GM12878 (cell line): Measurements from ENCODE around the gene RER1. TPM values are rescaled to one million over a fixed set of nuclear protein-coding genes. Genes with fewer than 3 reads are reported as not detected.

ENCODE experiments used
- ATAC-seq: fragments of 200-7000 bp; cut with Tn5 transposase; 3 replicates; pipeline ENCODE4 v1.9.1; 2020; ENCODE audit warnings: mild to moderate bottlenecking, moderate library complexity
- BruUV-seq: library from RNA; stranded (reverse); fragments of 400-500 nt; replicated peaks from 2 replicates; lab custom pipeline; 2021; lab: Mats Ljungman, UMichigan
- CTCF ChIA-PET: fragments of 300-600 bp; sonication (Branson Sonifier 250); formaldehyde crosslinking; extraction: SDS; loops from one replicate; lab custom pipeline; 2021; ENCODE audit warnings: inconsistent platforms; lab: Yijun Ruan, JAX
- POLR2A ChIA-PET: fragments of 350-600 bp; formaldehyde crosslinking; extraction: SDS; loops from one replicate; lab custom pipeline; 2021; ENCODE audit warnings: inconsistent platforms; lab: Charles Lee
- RAD21 ChIA-PET: fragments of 300-600 bp; sonication (Branson Sonifier 250); formaldehyde crosslinking; loops from one replicate; lab custom pipeline; 2023; ENCODE audit warnings: antibody characterized with exemption; ENCODE audit not compliant: unreplicated experiment; lab: Charles Lee
- SMC1A ChIA-PET: fragments of 300-600 bp; sonication (Branson Sonifier 250); formaldehyde crosslinking; loops from one replicate; lab custom pipeline; 2023; ENCODE audit not compliant: unreplicated experiment, uncharacterized antibody; lab: Charles Lee
- DNase-seq: peaks from one replicate; pipeline ENCODE4 v3.0.0-alpha.2; 2011; ENCODE audit warnings: low read depth, low spot score
- FAIRE-seq: peaks from 3 replicates; lab custom pipeline; 2011; peaks lifted over from hg19 to GRCh38; lab: Jason Lieb, UNC
- H2AFZ ChIP-seq: 2 replicates; pipeline ENCODE4 v1.6.0; 2011; ENCODE audit warnings: low read depth, low read length, control low read depth; ENCODE audit not compliant: control insufficient read depth
- H3K27ac ChIP-seq: 2 replicates; pipeline ENCODE4 v1.5.1; 2011; ENCODE audit warnings: control low read depth; ENCODE audit not compliant: control insufficient read depth, insufficient read depth
- H3K27me3 ChIP-seq, 2 experiments: replicated peaks in 1 of 2; 2 replicates each; pipeline versions ENCODE4 v1.6.0 to v1.6.1; 2011; ENCODE audit warnings: low read length in 1 of 2; ENCODE audit not compliant: control insufficient read depth in 2 of 2, insufficient read depth in 2 of 2
- H3K36me3 ChIP-seq, 2 experiments: 2 replicates each; pipeline ENCODE4 v1.5.1; 2011; ENCODE audit warnings: low read length in 1 of 2; ENCODE audit not compliant: control insufficient read depth in 2 of 2, insufficient read depth in 2 of 2
- H3K4me1 ChIP-seq: 2 replicates; pipeline ENCODE4 v1.6.1; 2011; ENCODE audit warnings: mild to moderate bottlenecking, low read length, moderate library complexity, mixed read lengths; ENCODE audit not compliant: control insufficient read depth, insufficient read depth
- H3K4me2 ChIP-seq: 2 replicates; pipeline ENCODE4 v1.6.0; 2011; ENCODE audit warnings: control low read depth; ENCODE audit not compliant: control insufficient read depth, insufficient read depth
- H3K4me3 ChIP-seq: fragments of 200-600 bp; sonication (generic); 2 replicates; pipeline ENCODE4 v1.5.1; 2016
- H3K79me2 ChIP-seq: 2 replicates; pipeline ENCODE4 v1.6.0; 2011; ENCODE audit warnings: low read length; ENCODE audit not compliant: control insufficient read depth, insufficient read depth
- H3K9ac ChIP-seq: 2 replicates; pipeline ENCODE4 v1.8.0; 2011; ENCODE audit warnings: low read length, control low read depth, mixed read lengths; ENCODE audit not compliant: control insufficient read depth, insufficient read depth
- H3K9me3 ChIP-seq: replicated peaks from 3 replicates; pipeline ENCODE4 v1.5.1; 2011; ENCODE audit warnings: mild to moderate bottlenecking, low read length; ENCODE audit not compliant: control insufficient read depth, insufficient read depth
- H4K20me1 ChIP-seq: 2 replicates; pipeline ENCODE4 v1.6.0; 2011; ENCODE audit not compliant: control insufficient read depth, insufficient read depth
- BHLHE40 ChIP-seq, 2 experiments: fragments of 450-650 bp in 1 of 2; IDR thresholded peaks; 2 replicates each; pipeline ENCODE4 v1.6.1; 2011 to 2017; ENCODE audit warnings: low read depth in 2 of 2, borderline replicate concordance in 1 of 2, improper control_type of control experiment in 1 of 2, low read length in 1 of 2, mild to moderate bottlenecking in 1 of 2
- RAD21 ChIP-seq: IDR thresholded peaks from 2 replicates; pipeline ENCODE4 v1.6.1; 2011; ENCODE audit warnings: mild to moderate bottlenecking, low read depth, low read length, moderate library complexity; ENCODE audit not compliant: insufficient read depth
- SMARCA5 ChIP-seq: fragments of 450-650 bp; IDR thresholded peaks from 2 replicates; pipeline ENCODE4 v1.6.1; 2017; ENCODE audit warnings: mild to moderate bottlenecking
- SMC3 ChIP-seq: IDR thresholded peaks from 2 replicates; pipeline ENCODE4 v1.6.1; 2011; ENCODE audit warnings: low read length, improper control_type of control experiment, borderline replicate concordance
- SUZ12 ChIP-seq: fragments of 200-600 bp; sonication (generic); IDR thresholded peaks from one replicate; pipeline ENCODE4 v1.6.1; 2018; ENCODE audit warnings: antibody characterized with exemption, mild to moderate bottlenecking; ENCODE audit not compliant: unreplicated experiment
- TCF12 ChIP-seq: IDR thresholded peaks from 2 replicates; pipeline ENCODE4 v1.6.1; 2011; ENCODE audit warnings: low read depth, mild to moderate bottlenecking, low read length
- TCF3 ChIP-seq: IDR thresholded peaks from 2 replicates; pipeline ENCODE4 v1.6.1; 2012; ENCODE audit warnings: low read depth, mild to moderate bottlenecking, low read length, borderline replicate concordance; ENCODE audit not compliant: insufficient read depth
- YY1 ChIP-seq: IDR thresholded peaks from 2 replicates; pipeline ENCODE4 v1.6.1; 2011; ENCODE audit warnings: low read depth, mild to moderate bottlenecking, low read length
- WGBS: methylation state at CpG from one replicate; pipeline ENCODE4 v1.1.6; 2016; ENCODE audit warnings: low lambda C conversion rate; ENCODE audit not compliant: insufficient replicate concordance, insufficient coverage; ENCODE audit errors: missing lambda C conversion rate; 5-methylcytosine and 5-hydroxymethylcytosine counted together
- in situ Hi-C: fragments of 300-500 bp; cut with MboI; formaldehyde crosslinking; loops from 9 replicates; pipeline ENCODE4 v1.14.3; 2018; ENCODE audit warnings: mixed read lengths
- intact Hi-C: fragments of 100-400 bp; cut with micrococcal nuclease; formaldehyde crosslinking; loops from one replicate; pipeline ENCODE4 v1.14.2; 2022; ENCODE audit not compliant: unreplicated experiment
- polyA plus RNA-seq, 11 experiments: library from polyadenylated mRNA; depleted of rRNA in 4 of 11; unstranded in 6 of 11; stranded (reverse) in 5 of 11; fragments of >200 nt; fragmentation: Nextera tagmentation in 4 of 11; fragmentation: Illumina TruSeq in 1 of 11; extraction: Ambion mirVana in 4 of 11; extraction: Trizol in 1 of 11; gene quantifications; 1 replicate in 1 of 11; 2 replicates in 10 of 11; pipeline versions ENCODE4 v1.2.1 to v1.2.3, GENCODE V29; 2011 to 2016; ENCODE audit warnings: inconsistent platforms in 2 of 11, missing spikeins in 2 of 11, low read depth in 1 of 11
- total RNA-seq, 4 experiments: library from RNA; depleted of rRNA in 3 of 4; stranded (reverse); fragments of >200 nt in 3 of 4; fragmentation: Illumina TruSeq in 1 of 4; extraction: Trizol in 1 of 4; gene quantifications; 2 replicates each; pipeline versions ENCODE4 v1.2.1 to v1.2.3, GENCODE V29; 2013 to 2021
- TF ChIP-seq, protein P1 (sequence below), 3 experiments: IDR thresholded peaks in 2 of 3; conservative IDR thresholded peaks in 1 of 3; 2 replicates each; pipeline ENCODE4 v1.5.1; 2011; ENCODE audit warnings: low read depth in 3 of 3, low read length in 3 of 3, mild to moderate bottlenecking in 3 of 3, control low read depth in 2 of 3, moderate library complexity in 2 of 3, inconsistent platforms in 1 of 3, mixed read lengths in 1 of 3; ENCODE audit not compliant: control insufficient read depth in 2 of 3, insufficient read depth in 1 of 3; ENCODE audit errors: extremely low read depth in 1 of 3

RER1 gene
- total and polyA plus RNA-seq, 10 of the 15 experiments (the other 5 are each of a cell fraction or from before 2014, with no cell fraction given) = 29.2 to 274 (median 136) TPM

DNA sequence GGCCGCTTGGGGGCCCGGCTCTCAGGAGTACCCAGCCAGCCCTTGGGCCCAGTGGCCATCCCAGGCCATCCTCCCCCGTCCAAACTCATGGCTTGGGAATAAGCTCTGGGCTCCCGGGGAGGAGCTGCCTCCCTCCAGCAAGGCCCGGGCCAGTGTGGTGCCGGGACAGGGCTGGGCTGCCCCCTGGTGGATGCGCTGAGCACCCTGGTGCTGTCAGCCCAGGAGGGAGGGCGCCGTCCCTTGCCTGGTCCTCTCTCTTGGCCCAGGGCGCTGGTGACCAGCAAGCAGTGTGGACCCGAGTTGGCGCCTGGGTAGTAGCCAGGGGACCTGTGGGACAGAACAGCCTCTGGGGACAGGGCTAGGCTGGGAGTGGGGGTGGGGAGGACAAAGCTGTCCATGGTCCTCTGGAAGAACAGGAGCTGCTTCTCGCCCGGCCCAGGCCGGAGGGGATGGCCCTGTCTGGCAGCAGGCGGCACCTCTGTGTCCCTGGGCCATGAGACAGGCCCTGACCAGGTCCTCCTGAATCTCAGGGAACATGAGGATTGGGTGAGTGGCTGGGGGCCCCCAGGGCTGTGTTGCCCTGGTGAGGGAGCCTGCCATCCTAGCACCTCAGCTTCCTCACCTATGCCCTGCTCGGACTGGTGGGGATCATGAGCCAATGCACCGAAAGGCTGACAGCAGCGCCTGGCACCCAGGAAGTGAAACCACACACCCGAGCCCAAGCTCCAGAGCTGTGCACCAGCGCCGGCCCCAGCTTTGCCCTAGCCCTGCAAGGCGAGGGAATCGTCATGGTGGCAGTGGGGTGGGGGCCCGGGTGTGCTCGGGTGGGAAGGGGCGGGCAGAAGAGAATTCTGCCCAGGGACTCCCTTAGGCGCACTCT, 9.7 kb upstream of the RER1 start:
- WGBS = 11% methylated on average over 25 of the region's 28 CpGs
- no peak overlapping the region for H3K4me2 ChIP-seq
- intact Hi-C loops (loop anchor here (1.0 kb wide), 1 partner anchor 187 kb away; no protein-coding TSS in a partner anchor), in situ Hi-C loops (no loop called here)
- no peaks in the 10 kb centered on the region for H3K9me3 ChIP-seq
- RAD21 ChIA-PET = interaction anchor here (0.5 to 4.2 kb wide), 8 partner anchors 9 to 566 kb away, joined by 3 to 78 read pairs (median 3); partner anchors contain the start of genes FAAP20, MORN1, PANK4 and RER1
- DNase-seq (no peak), ATAC-seq (peak; percentile 98), FAIRE-seq (peak; percentile 68)
- H4K20me1 ChIP-seq = no peaks in the 10 kb centered on the region
- no peaks in the 10 kb centered on the region; a peak in 1 of 4 replicates for H3K36me3 ChIP-seq
- SMC1A ChIA-PET = interaction anchor here (0.7 to 4.2 kb wide), 4 partner anchors 153 to 186 kb away, joined by 3 to 62 read pairs (median 3); partner anchors contain the start of gene FAAP20
- no peaks in the 10 kb centered on the region for H3K27me3 ChIP-seq
- H3K27ac ChIP-seq = no peak overlapping the region
- POLR2A ChIA-PET = interaction anchor here (1.0 to 1.8 kb wide), 2 partner anchors 10 to 187 kb away, joined by 3 to 12 read pairs; partner anchors contain the start of genes FAAP20, MORN1 and RER1
- no peaks in the 10 kb centered on the region; the same call in 1 of the 2 replicates for H3K79me2 ChIP-seq
- peaks cover 11% of the 10 kb centered on the region for H3K4me1 ChIP-seq
- 0 out of 2 replicates have a peak, but pooled peaks have one; percentile 30 for TF ChIP-seq SMARCA5
- peak; percentile 94 for TF ChIP-seq SMC3
- no peak for TF ChIP-seq SUZ12
- TF ChIP-seq, protein P1, sequence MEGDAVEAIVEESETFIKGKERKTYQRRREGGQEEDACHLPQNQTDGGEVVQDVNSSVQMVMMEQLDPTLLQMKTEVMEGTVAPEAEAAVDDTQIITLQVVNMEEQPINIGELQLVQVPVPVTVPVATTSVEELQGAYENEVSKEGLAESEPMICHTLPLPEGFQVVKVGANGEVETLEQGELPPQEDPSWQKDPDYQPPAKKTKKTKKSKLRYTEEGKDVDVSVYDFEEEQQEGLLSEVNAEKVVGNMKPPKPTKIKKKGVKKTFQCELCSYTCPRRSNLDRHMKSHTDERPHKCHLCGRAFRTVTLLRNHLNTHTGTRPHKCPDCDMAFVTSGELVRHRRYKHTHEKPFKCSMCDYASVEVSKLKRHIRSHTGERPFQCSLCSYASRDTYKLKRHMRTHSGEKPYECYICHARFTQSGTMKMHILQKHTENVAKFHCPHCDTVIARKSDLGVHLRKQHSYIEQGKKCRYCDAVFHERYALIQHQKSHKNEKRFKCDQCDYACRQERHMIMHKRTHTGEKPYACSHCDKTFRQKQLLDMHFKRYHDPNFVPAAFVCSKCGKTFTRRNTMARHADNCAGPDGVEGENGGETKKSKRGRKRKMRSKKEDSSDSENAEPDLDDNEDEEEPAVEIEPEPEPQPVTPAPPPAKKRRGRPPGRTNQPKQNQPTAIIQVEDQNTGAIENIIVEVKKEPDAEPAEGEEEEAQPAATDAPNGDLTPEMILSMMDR (IDR thresholded peaks at IDR 0.05 in 2 of 3, conservative IDR thresholded peaks at IDR 0.05 in 1 of 3; ENCODE audit: control insufficient read depth in 2 of 3, extremely low read depth in 1 of 3, insufficient read depth in 1 of 3, low read depth in 3 of 3, low read length in 3 of 3) = peak; percentile 87 to 95 (median 95)
- TF ChIP-seq BHLHE40 (IDR thresholded peaks at IDR 0.05; ENCODE audit: borderline replicate concordance in 1 of 2, low read depth in 2 of 2, low read length in 1 of 2) = peak in 1 of 2 experiments; percentile 37; a peak in 1 of 4 replicates
- TF ChIP-seq RAD21 = peak; percentile 84
- peak; percentile 29; the same call in 1 of the 2 replicates for TF ChIP-seq YY1
- 0 out of 2 replicates have a peak, but pooled peaks have one; percentile 16 for TF ChIP-seq TCF12
- no peak for TF ChIP-seq TCF3
- no peak overlapping the region for H2AFZ ChIP-seq
- CTCF ChIA-PET = interaction anchor here (0.5 to 4.4 kb wide), 19 partner anchors 9 to 1525 kb away, joined by 3 to 98 read pairs (median 4); partner anchors contain the start of genes FAAP20, MORN1 and RER1
- BruUV-seq = no TSS peak
- H3K4me3 ChIP-seq = no peak overlapping the region
- no peak overlapping the region for H3K9ac ChIP-seq
